Heart left ventricle (tissue), 13 donors: Measurements from ENCODE around the gene NR5A2.

Experiments used
- CTCF ChIP-seq, 12 donors: fragments of 200-600 bp; sonication (generic) in 4 of 12; IDR thresholded peaks; one replicate each; pipeline versions ENCODE4 v1.5.0 to v1.8.0; 2018 to 2022; ENCODE audit warnings: antibody characterized with exemption in 12 of 12, mild to moderate bottlenecking in 5 of 12
- POLR2A ChIP-seq, 2 donors: fragments of 450-650 bp; IDR thresholded peaks; one replicate each; pipeline ENCODE4 v1.6.1; 2017; ENCODE audit warnings: antibody characterized with exemption in 2 of 2, mild to moderate bottlenecking in 2 of 2, moderate library complexity in 2 of 2
- donor health status: ischemic (EF 13 %, LVEDD 7.1; RV severe dilation, severe dysfunction).
- donor health status: DM: no; HTN: yes; CAD: no.
- donor health status: DM: no; HTN: no; CAD: no.
- donor health status: ischemic (EF 25% LVEDD 6.9; RV normal size, moderate dysfunction).
- donor health status: ischemic (EF 25% LVEDD 5.7; RV mildly dilated, moderate dysfunction).
- donor health status: ischemic (EF 35%, LVEDD 5.7; RV mildly dilated, moderate dysfunction).
- donor health status: nonischemic (EF 11% LVEDD 7.7; RV severe dilation, severe dysfunction).
- donor health status: DM: yes; HTN: yes; CAD: no.
- donor health status: PGD.
- donor health status: ischemic (EF 29% LVEDD 5.4; RV normal size, mild dysfunction).
- donor health status: nonischemic (EF 23%, LVEDD 6.1; RV moderate dilation, normal function).

GRCh38 chr1:200206340-200206739, 178.8 kb downstream of the NR5A2 start:
- TF ChIP-seq CTCF (IDR thresholded peaks at IDR 0.05) (no peak), POLR2A (IDR thresholded peaks at IDR 0.05) (no peak)
